Left ventricle myocardium inferior (tissue), 1 donor: ENCODE results near the gene KCNG3. TPM values are rescaled to one million over a fixed set of nuclear protein-coding genes. Genes with fewer than 3 reads are reported as not detected.

ENCODE experiments used
- DNase-seq: peaks from one replicate; pipeline ENCODE4 v3.0.0-alpha.2; 2020
- H3K27ac ChIP-seq: fragments of 200-600 bp; replicated peaks from 2 replicates; pipeline ENCODE4 v1.8.0; 2021
- H3K27me3 ChIP-seq: fragments of 200-600 bp; 2 replicates; pipeline ENCODE4 v1.8.0; 2021; ENCODE audit warnings: low read depth
- H3K36me3 ChIP-seq: fragments of 200-600 bp; 2 replicates; pipeline ENCODE4 v1.8.0; 2021
- H3K4me1 ChIP-seq: fragments of 200-600 bp; 2 replicates; pipeline ENCODE4 v1.8.0; 2021
- H3K4me3 ChIP-seq: fragments of 200-600 bp; 2 replicates; pipeline ENCODE4 v1.8.0; 2021; ENCODE audit warnings: mild to moderate bottlenecking, moderate library complexity
- H3K9me3 ChIP-seq: fragments of 200-600 bp; replicated peaks from 2 replicates; pipeline ENCODE4 v1.8.0; 2021
- intact Hi-C: fragments of 100-400 bp; cut with micrococcal nuclease; formaldehyde crosslinking; loops from one replicate; pipeline ENCODE4 v1.11.0; 2022
- long read RNA-seq: library from polyadenylated mRNA; unstranded; transcript quantifications from one replicate; pipeline ENCODE4 v2.0.0, GENCODE V29; 2021
- total RNA-seq: library from RNA; stranded (reverse); fragmentation: NEBNext Ultra II Directional; extraction: Animal tissue kit (Norgen Biotek cat#: 25700); gene quantifications from one replicate; pipeline ENCODE4 v1.2.1, GENCODE V29; 2021
- TF ChIP-seq, protein P1 (sequence below): fragments of 200-600 bp; IDR thresholded peaks from 2 replicates; pipeline ENCODE4 v1.8.0; 2021; ENCODE audit warnings: antibody characterized with exemption, mild to moderate bottlenecking, borderline replicate concordance
- donor health status: DM: no; HTN: yes; CAD: no; lungs with severe emphysema.

The KCNG3 gene
- not detected for total RNA-seq
- long read RNA-seq, result 0 reads

DNA sequence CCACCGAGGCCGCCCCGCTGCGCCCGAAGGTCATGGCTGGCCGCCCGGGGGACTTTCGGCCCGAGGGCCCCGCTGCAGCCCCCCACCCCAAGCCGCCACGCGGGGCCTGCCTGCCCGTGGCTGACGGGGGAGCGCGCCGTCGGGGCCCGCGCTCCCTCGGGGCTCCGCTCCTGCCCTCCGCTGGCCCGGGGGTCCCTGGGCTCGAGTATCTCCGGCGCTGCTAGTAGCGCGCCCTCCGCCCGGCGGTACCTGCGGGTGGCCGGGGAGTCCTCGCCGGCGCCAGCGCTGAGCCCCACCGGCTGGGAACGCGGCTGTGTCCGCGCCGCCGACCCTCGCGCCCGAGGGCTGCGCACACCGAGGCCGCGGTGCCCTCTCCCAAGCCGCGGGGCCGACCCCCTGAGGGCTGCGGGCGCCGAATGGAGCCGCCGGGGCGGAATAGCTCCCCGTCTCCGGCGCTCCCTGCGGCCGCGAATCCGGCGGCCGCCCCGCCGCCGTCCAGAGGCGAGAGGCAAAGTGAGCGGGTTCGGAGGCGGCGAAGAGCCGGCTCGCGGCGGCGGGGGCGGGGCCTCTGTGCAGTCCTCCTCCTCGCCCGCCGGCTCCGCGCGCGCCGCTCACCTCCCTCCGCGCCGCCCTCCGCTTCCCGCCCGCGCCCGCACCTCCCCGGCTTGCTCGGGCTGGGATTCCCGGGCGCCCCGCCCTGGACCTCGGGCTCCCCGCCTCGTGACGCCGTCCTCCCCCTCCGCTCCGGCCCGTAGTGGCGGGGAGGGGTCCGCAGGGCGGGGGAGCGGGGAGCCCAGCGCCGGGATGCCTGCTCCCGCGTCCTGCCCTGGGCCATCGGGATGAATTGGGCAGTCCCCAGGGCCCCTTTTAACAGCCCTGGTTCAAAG lies at the start of gene KCNG3:
Gene KCNG3 (minus strand): TSS at position 515 of the 887 bp plus-strand sequence. CDS start 481 bp downstream, at position 34.
- H3K4me1 ChIP-seq, result peaks cover 19% of the 10 kb centered on the region
- H3K9me3 ChIP-seq, result no peaks in the 10 kb centered on the region
- H3K36me3 ChIP-seq, result no peaks in the 10 kb centered on the region
- TF ChIP-seq, protein P1, sequence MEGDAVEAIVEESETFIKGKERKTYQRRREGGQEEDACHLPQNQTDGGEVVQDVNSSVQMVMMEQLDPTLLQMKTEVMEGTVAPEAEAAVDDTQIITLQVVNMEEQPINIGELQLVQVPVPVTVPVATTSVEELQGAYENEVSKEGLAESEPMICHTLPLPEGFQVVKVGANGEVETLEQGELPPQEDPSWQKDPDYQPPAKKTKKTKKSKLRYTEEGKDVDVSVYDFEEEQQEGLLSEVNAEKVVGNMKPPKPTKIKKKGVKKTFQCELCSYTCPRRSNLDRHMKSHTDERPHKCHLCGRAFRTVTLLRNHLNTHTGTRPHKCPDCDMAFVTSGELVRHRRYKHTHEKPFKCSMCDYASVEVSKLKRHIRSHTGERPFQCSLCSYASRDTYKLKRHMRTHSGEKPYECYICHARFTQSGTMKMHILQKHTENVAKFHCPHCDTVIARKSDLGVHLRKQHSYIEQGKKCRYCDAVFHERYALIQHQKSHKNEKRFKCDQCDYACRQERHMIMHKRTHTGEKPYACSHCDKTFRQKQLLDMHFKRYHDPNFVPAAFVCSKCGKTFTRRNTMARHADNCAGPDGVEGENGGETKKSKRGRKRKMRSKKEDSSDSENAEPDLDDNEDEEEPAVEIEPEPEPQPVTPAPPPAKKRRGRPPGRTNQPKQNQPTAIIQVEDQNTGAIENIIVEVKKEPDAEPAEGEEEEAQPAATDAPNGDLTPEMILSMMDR, result no peak
- H3K27me3 ChIP-seq, result peaks cover 86% of the 10 kb centered on the region
- intact Hi-C loops, result no loop called here
- peak; percentile 43 for DNase-seq
- H3K4me3 ChIP-seq, result peak within 1 kb of the TSS; percentile 72
- no peak within 1 kb of the TSS for H3K27ac ChIP-seq

DNA sequence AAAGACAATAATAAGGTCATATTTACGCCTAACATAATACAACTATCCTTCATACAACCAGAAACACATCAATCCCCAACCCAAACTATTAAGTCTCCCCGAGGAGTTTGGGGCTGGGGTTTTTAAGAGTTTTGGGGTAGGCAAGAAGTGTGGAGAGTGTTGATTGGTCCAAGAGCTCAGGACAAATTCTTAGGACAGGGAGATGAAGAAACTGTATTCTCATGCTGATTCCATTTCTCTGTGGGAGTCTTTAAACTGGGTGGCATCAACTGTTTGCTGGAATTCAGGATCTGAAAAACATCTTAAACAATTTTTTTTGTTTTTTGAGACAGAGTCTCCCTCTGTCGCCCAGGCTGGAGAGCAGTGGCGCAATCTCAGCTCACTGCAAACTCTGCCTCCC lies 49.1 kb upstream of the KCNG3 start:
- Histone ChIP-seq H3K36me3 (no peaks in the 10 kb centered on the region), H3K27ac (no peak overlapping the region), H3K9me3 (no peaks in the 10 kb centered on the region), H3K4me3 (no peak overlapping the region), H3K4me1 (no peaks in the 10 kb centered on the region), H3K27me3 (no peaks in the 10 kb centered on the region)
- DNase-seq, result no peak
- TF ChIP-seq, protein P1, result no peak
- intact Hi-C loops, result no loop called here

GRCh38 chr2:42537493-42537892 lies 43.7 kb upstream of the KCNG3 start:
- TF ChIP-seq, protein P1, result no peak
- Histone ChIP-seq H3K9me3 (no peaks in the 10 kb centered on the region), H3K4me3 (no peak overlapping the region), H3K27ac (no peak overlapping the region), H3K4me1 (no peaks in the 10 kb centered on the region), H3K36me3 (no peaks in the 10 kb centered on the region), H3K27me3 (no peaks in the 10 kb centered on the region)
- DNase-seq, result no peak
- intact Hi-C loops, result no loop called here

DNA sequence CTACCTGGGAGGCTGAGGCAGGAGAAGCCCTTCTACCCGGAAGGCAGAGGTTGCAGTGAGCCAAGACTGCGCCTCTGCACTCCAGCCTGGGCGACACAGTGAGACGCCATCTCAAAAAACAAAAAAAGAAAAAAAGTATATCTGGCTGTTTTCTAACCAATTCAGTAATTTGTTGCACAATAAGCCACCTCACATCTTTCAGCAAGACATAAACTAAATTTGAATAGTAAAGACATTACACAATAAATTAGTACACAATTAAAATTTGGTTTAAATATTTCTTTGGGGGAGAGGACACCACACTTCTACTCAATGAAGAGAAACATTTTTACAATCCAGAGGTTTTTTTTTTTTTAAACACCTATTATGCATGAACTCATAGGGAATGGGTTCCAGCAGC lies 38.6 kb upstream of the KCNG3 start:
- H3K27me3 ChIP-seq, result no peaks in the 10 kb centered on the region
- no peak overlapping the region for H3K4me3 ChIP-seq
- DNase-seq, result no peak
- no peaks in the 10 kb centered on the region for H3K9me3 ChIP-seq
- H3K36me3 ChIP-seq, result no peaks in the 10 kb centered on the region
- TF ChIP-seq, protein P1, result no peak
- intact Hi-C loops, result no loop called here
- H3K4me1 ChIP-seq, result no peaks in the 10 kb centered on the region
- no peak overlapping the region for H3K27ac ChIP-seq

- Histone ChIP-seq H3K27me3 (peaks cover 4% of the 10 kb centered on the region), H3K4me1 (no peaks in the 10 kb centered on the region), H3K9me3 (no peaks in the 10 kb centered on the region), H3K4me3 (no peak overlapping the region), H3K27ac (no peak overlapping the region), H3K36me3 (no peaks in the 10 kb centered on the region)
- no peak for DNase-seq
- intact Hi-C loops, result no loop called here
- TF ChIP-seq, protein P1, result no peak
Measured at GRCh38 chr2:42523341-42523740, 29.6 kb upstream of the KCNG3 start.
